ENCODE results near the gene DDX1.

DDX1 gene

GRCh38 chr2:15665067-15665942 lies 73.6 kb downstream of the DDX1 start:
- Histone ChIP-seq H3K18ac (ENCODE audit: low read depth in 1 of 2, low read length in 2 of 2) (no peak overlapping the region), H3K36me3 (ENCODE audit: control insufficient read depth in 1 of 2, insufficient read depth in 2 of 2, low read depth in 1 of 2, low read length in 2 of 2) (no peaks in the 10 kb centered on the region), H2BK15ac (ENCODE audit: low read depth, poor library complexity, severe bottlenecking) (no peak overlapping the region), H3K27me3 (ENCODE audit: control insufficient read depth in 1 of 2, insufficient read depth in 1 of 2, low read length in 2 of 2) (peaks cover 0 to 16% of the 10 kb centered on the region in 2 experiments), H2BK120ac (ENCODE audit: low read depth, low read length) (no peak overlapping the region), H3K14ac (ENCODE audit: low read length in 2 of 2) (no peak overlapping the region), H2BK12ac (ENCODE audit: low read length in 2 of 2) (no peak overlapping the region), H3K4ac (ENCODE audit: low read depth in 1 of 2, low read length in 2 of 2) (no peak overlapping the region), H3K9ac (ENCODE audit: low read length) (no peak overlapping the region), H2AK5ac (ENCODE audit: low read length, severe bottlenecking) (peak overlapping the region; percentile 21), H3K23ac (ENCODE audit: low read length in 2 of 2) (no peak overlapping the region), H3K79me1 (replicated peaks; ENCODE audit: low read length, poor library complexity, severe bottlenecking) (no peaks in the 10 kb centered on the region), H3K27ac (ENCODE audit: low read length, poor library complexity, severe bottlenecking) (no peak overlapping the region), H2BK5ac (ENCODE audit: low read depth, low read length, poor library complexity, severe bottlenecking) (no peak overlapping the region), H3K4me3 (ENCODE audit: insufficient read depth in 1 of 2, low read depth in 1 of 2, low read length in 2 of 2) (no peak overlapping the region), H3K4me1 (ENCODE audit: control insufficient read depth, insufficient read depth, low read depth, low read length) (peaks cover 5% of the 10 kb centered on the region), H4K8ac (ENCODE audit: low read length) (no peak overlapping the region), H2AFZ (ENCODE audit: low read depth, low read length) (no peak overlapping the region), H3K4me2 (ENCODE audit: low read length, poor library complexity, severe bottlenecking) (no peak overlapping the region), H3K9me3 (ENCODE audit: control insufficient read depth, low read length) (peaks cover 3% of the 10 kb centered on the region), H4K91ac (ENCODE audit: low read length) (no peak overlapping the region)
- WGBS = 91% methylated on average over 18 of the region's 22 CpGs
- DNase-seq = no peak

GRCh38 chr2:15665943-15666460 lies 74.3 kb downstream of the DDX1 start:
- no peak overlapping the region for H2AK5ac ChIP-seq (ENCODE audit: low read length, severe bottlenecking)
- no peak overlapping the region for H3K4me2 ChIP-seq (ENCODE audit: low read length, poor library complexity, severe bottlenecking)
- no peak overlapping the region for H2BK5ac ChIP-seq (ENCODE audit: low read depth, low read length, poor library complexity, severe bottlenecking)
- DNase-seq = no peak
- H3K14ac ChIP-seq (ENCODE audit: low read length in 2 of 2) = no peak overlapping the region
- H3K27me3 ChIP-seq (ENCODE audit: control insufficient read depth in 1 of 2, insufficient read depth in 1 of 2, low read length in 2 of 2) = peaks cover 0 to 13% of the 10 kb centered on the region in 2 experiments
- WGBS = 99% methylated on average over 9 of the region's 9 CpGs
- H4K8ac ChIP-seq (ENCODE audit: low read length) = no peak overlapping the region
- no peak overlapping the region for H2BK12ac ChIP-seq (ENCODE audit: low read length in 2 of 2)
- H3K27ac ChIP-seq (ENCODE audit: low read length, poor library complexity, severe bottlenecking) = no peak overlapping the region
- no peaks in the 10 kb centered on the region for H3K79me1 ChIP-seq (replicated peaks; ENCODE audit: low read length, poor library complexity, severe bottlenecking)
- H2AFZ ChIP-seq (ENCODE audit: low read depth, low read length) = no peak overlapping the region
- no peak overlapping the region for H3K18ac ChIP-seq (ENCODE audit: low read depth in 1 of 2, low read length in 2 of 2)
- H3K36me3 ChIP-seq (ENCODE audit: control insufficient read depth in 1 of 2, insufficient read depth in 2 of 2, low read depth in 1 of 2, low read length in 2 of 2) = no peaks in the 10 kb centered on the region
- H3K4ac ChIP-seq (ENCODE audit: low read depth in 1 of 2, low read length in 2 of 2) = no peak overlapping the region
- no peak overlapping the region for H3K23ac ChIP-seq (ENCODE audit: low read length in 2 of 2)
- peaks cover 5% of the 10 kb centered on the region for H3K4me1 ChIP-seq (ENCODE audit: control insufficient read depth, insufficient read depth, low read depth, low read length)
- no peak overlapping the region for H3K9ac ChIP-seq (ENCODE audit: low read length)
- no peaks in the 10 kb centered on the region for H3K9me3 ChIP-seq (ENCODE audit: control insufficient read depth, low read length)
- H2BK120ac ChIP-seq (ENCODE audit: low read depth, low read length) = no peak overlapping the region
- H4K91ac ChIP-seq (ENCODE audit: low read length) = no peak overlapping the region
- H2BK15ac ChIP-seq (ENCODE audit: low read depth, poor library complexity, severe bottlenecking) = no peak overlapping the region
- no peak overlapping the region for H3K4me3 ChIP-seq (ENCODE audit: insufficient read depth in 1 of 2, low read depth in 1 of 2, low read length in 2 of 2)

- Histone ChIP-seq H3K79me1 (replicated peaks; ENCODE audit: low read length, poor library complexity, severe bottlenecking) (no peaks in the 10 kb centered on the region), H3K9me3 (ENCODE audit: control insufficient read depth, low read length) (no peaks in the 10 kb centered on the region)
These were observed 75.5 kb downstream of the DDX1 start for GRCh38 chr2:15666861-15667808.

More at GRCh38 chr2:15666861-15667808, 75.5 kb downstream of the DDX1 start:
- Histone ChIP-seq H2BK12ac (ENCODE audit: low read length in 2 of 2) (no peak overlapping the region), H3K4ac (ENCODE audit: low read depth in 1 of 2, low read length in 2 of 2) (no peak overlapping the region), H3K18ac (ENCODE audit: low read depth in 1 of 2, low read length in 2 of 2) (no peak overlapping the region), H3K14ac (ENCODE audit: low read length in 2 of 2) (no peak overlapping the region), H3K4me2 (ENCODE audit: low read length, poor library complexity, severe bottlenecking) (no peak overlapping the region), H2BK5ac (ENCODE audit: low read depth, low read length, poor library complexity, severe bottlenecking) (no peak overlapping the region), H3K23ac (ENCODE audit: low read length in 2 of 2) (no peak overlapping the region), H3K4me1 (ENCODE audit: control insufficient read depth, insufficient read depth, low read depth, low read length) (peaks cover 5% of the 10 kb centered on the region), H3K4me3 (ENCODE audit: insufficient read depth in 1 of 2, low read depth in 1 of 2, low read length in 2 of 2) (no peak overlapping the region), H3K36me3 (ENCODE audit: control insufficient read depth in 1 of 2, insufficient read depth in 2 of 2, low read depth in 1 of 2, low read length in 2 of 2) (no peaks in the 10 kb centered on the region), H2BK15ac (ENCODE audit: low read depth, poor library complexity, severe bottlenecking) (no peak overlapping the region), H2BK120ac (ENCODE audit: low read depth, low read length) (no peak overlapping the region), H3K27me3 (ENCODE audit: control insufficient read depth in 1 of 2, insufficient read depth in 1 of 2, low read length in 2 of 2) (peaks cover 0 to 11% of the 10 kb centered on the region in 2 experiments), H4K8ac (ENCODE audit: low read length) (no peak overlapping the region), H3K27ac (ENCODE audit: low read length, poor library complexity, severe bottlenecking) (no peak overlapping the region), H4K91ac (ENCODE audit: low read length) (no peak overlapping the region), H3K9ac (ENCODE audit: low read length) (no peak overlapping the region), H2AFZ (ENCODE audit: low read depth, low read length) (no peak overlapping the region), H2AK5ac (ENCODE audit: low read length, severe bottlenecking) (peak overlapping the region; percentile 32)
- WGBS = 70% methylated on average over 16 of the region's 16 CpGs
- no peak for DNase-seq
